ENCODE data around the gene PDGFRA.
"Not testable (repeated sequence)": the region's sequence is repeated elsewhere in the genome, so short reads cannot be mapped to it uniquely, and the experiment has no call there.

DNA sequence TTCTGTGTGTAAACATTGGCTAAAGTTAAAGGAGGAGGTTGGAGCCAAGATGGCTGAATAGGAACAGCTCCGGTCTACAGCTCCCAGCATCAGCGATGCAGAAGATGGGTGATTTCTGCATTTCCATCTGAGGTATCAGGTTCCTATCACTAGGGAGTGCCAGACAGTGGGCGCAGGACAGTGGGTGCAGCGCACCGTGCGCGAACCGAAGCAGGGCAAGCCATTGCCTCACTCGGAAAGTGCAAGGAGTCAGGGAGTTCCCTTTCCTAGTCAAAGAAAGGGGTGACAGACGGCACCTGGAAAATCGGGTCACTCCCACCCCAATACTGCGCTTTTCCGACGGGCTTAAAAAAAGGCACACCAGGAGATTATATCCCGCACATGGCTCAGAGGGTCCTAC is 14.4 kb downstream of the PDGFRA start:
- TF ChIP-seq, protein P1, sequence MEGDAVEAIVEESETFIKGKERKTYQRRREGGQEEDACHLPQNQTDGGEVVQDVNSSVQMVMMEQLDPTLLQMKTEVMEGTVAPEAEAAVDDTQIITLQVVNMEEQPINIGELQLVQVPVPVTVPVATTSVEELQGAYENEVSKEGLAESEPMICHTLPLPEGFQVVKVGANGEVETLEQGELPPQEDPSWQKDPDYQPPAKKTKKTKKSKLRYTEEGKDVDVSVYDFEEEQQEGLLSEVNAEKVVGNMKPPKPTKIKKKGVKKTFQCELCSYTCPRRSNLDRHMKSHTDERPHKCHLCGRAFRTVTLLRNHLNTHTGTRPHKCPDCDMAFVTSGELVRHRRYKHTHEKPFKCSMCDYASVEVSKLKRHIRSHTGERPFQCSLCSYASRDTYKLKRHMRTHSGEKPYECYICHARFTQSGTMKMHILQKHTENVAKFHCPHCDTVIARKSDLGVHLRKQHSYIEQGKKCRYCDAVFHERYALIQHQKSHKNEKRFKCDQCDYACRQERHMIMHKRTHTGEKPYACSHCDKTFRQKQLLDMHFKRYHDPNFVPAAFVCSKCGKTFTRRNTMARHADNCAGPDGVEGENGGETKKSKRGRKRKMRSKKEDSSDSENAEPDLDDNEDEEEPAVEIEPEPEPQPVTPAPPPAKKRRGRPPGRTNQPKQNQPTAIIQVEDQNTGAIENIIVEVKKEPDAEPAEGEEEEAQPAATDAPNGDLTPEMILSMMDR (IDR thresholded peaks at IDR 0.05) = not testable (repeated sequence)
- not testable (repeated sequence) for TF ChIP-seq POLR2A, EP300 (IDR thresholded peaks at IDR 0.05)

All from ovary (tissue), 3 donors.